Measurements from ENCODE around the gene ELF2.

GRCh38 chr4:139108567-139109128 is 68.4 kb downstream of the ELF2 start:
- no peak for TF ChIP-seq CTCF (conservative IDR thresholded peaks at IDR 0.05; ENCODE audit: low read length)
- no peak for TF ChIP-seq EZH2phosphoT487 (IDR thresholded peaks at IDR 0.05; ENCODE audit: borderline replicate concordance)
